Neural progenitor cell (in vitro differentiated cells): ENCODE results near the gene FOXI1. TPM values are rescaled to one million over a fixed set of nuclear protein-coding genes. Genes with fewer than 3 reads are reported as not detected.

ENCODE experiments used
- DNase-seq: peaks from one replicate; pipeline ENCODE4 v3.0.0-alpha.2; 2016; ENCODE audit warnings: low spot score
- H2AFZ ChIP-seq: fragments of 200-600 bp; sonication (generic); replicated peaks from 2 replicates; pipeline ENCODE4 v1.6.1; 2016; ENCODE audit warnings: antibody characterized with exemption
- H3F3A ChIP-seq: fragments of 200-600 bp; sonication (generic); 2 replicates; pipeline ENCODE4 v1.6.1; 2016; ENCODE audit warnings: antibody characterized with exemption, low read depth
- H3K27ac ChIP-seq: fragments of 200-600 bp; sonication (generic); 2 replicates; pipeline ENCODE4 v1.5.1; 2016; ENCODE audit warnings: mild to moderate bottlenecking
- H3K27me3 ChIP-seq: fragments of 200-600 bp; sonication (generic); 2 replicates; pipeline ENCODE4 v1.6.1; 2016; ENCODE audit warnings: mild to moderate bottlenecking, moderate library complexity
- H3K36me3 ChIP-seq: fragments of 200-600 bp; sonication (generic); 2 replicates; pipeline ENCODE4 v1.5.1; 2016
- H3K4me1 ChIP-seq: fragments of 200-600 bp; sonication (generic); 2 replicates; pipeline ENCODE4 v1.6.1; 2016; ENCODE audit warnings: mixed run types
- H3K4me2 ChIP-seq: fragments of 200-600 bp; sonication (generic); 2 replicates; pipeline ENCODE4 v1.6.1; 2016
- H3K4me3 ChIP-seq: fragments of 200-600 bp; sonication (generic); 2 replicates; pipeline ENCODE4 v1.5.1; 2016
- H3K79me2 ChIP-seq: fragments of 200-600 bp; sonication (generic); 2 replicates; pipeline ENCODE4 v1.6.1; 2016; ENCODE audit warnings: low read depth
- H3K9ac ChIP-seq: fragments of 200-600 bp; sonication (generic); 2 replicates; pipeline ENCODE4 v1.6.1; 2016
- H3K9me3 ChIP-seq: fragments of 200-600 bp; sonication (generic); 2 replicates; pipeline ENCODE4 v1.5.1; 2016; ENCODE audit warnings: low read depth
- H4K20me1 ChIP-seq: fragments of 200-600 bp; sonication (generic); 2 replicates; pipeline ENCODE4 v1.6.1; 2016; ENCODE audit warnings: low read depth
- H3K27ac Mint-ChIP-seq: 3 replicates; pipeline ENCODE4 v1.8.0; 2021; ENCODE audit warnings: mixed read lengths
- H3K27me3 Mint-ChIP-seq: 2 replicates; pipeline ENCODE4 v1.8.0; 2022; ENCODE audit warnings: low read depth, mild to moderate bottlenecking, inconsistent platforms, moderate library complexity, mixed read lengths; ENCODE audit not compliant: insufficient read depth
- H3K36me3 Mint-ChIP-seq: 3 replicates; pipeline ENCODE4 v1.8.0; 2021; ENCODE audit warnings: mixed read lengths
- H3K4me1 Mint-ChIP-seq: 3 replicates; pipeline ENCODE4 v1.8.0; 2021; ENCODE audit warnings: mixed read lengths
- H3K4me3 Mint-ChIP-seq: 3 replicates; pipeline ENCODE4 v1.8.0; 2021; ENCODE audit warnings: mild to moderate bottlenecking, moderate library complexity, mixed read lengths
- H3K9me3 Mint-ChIP-seq: 3 replicates; pipeline ENCODE4 v1.8.0; 2020; ENCODE audit warnings: mixed read lengths
- EZH2 ChIP-seq: fragments of 200-600 bp; sonication (generic); IDR thresholded peaks from 2 replicates; pipeline ENCODE4 v1.6.1; 2017; ENCODE audit warnings: antibody characterized with exemption, mild to moderate bottlenecking, moderate library complexity
- EZH2phosphoT487 ChIP-seq: fragments of 200-600 bp; sonication (generic); IDR thresholded peaks from 2 replicates; pipeline ENCODE4 v1.6.1; 2017; ENCODE audit warnings: antibody characterized with exemption
- total RNA-seq: library from RNA; depleted of rRNA; stranded (reverse); fragments of >200 nt; gene quantifications from 2 replicates; pipeline ENCODE4 v1.2.3, GENCODE V29; 2015; ENCODE audit warnings: low replicate concordance
- TF ChIP-seq, protein P1 (sequence below): fragments of 200-600 bp; sonication (generic); IDR thresholded peaks from 2 replicates; pipeline ENCODE4 v1.5.1; 2017; ENCODE audit warnings: antibody characterized with exemption, mild to moderate bottlenecking

The FOXI1 gene
- total RNA-seq, 1 donor from 2014 or later = not detected

DNA sequence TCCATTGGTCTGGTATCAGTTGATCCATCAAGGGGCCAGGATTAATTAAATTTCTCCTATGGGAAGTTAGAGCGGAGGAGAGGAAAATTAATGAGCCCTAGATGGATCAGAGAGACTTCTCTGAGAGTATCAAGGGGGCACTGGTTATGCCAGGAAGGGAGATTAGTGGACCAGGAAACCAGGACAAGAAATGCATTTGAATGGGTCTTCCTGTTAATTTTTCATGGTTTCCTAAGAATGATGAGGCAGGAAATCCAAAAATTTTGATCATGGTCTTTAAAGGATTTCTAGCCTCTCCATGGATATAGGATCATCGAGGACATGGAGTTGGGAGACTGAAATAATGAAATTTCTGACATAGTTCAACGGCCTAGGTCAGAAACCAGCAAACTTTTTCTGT, 30.8 kb downstream of the FOXI1 start:
- Histone ChIP-seq H3K27ac (no peak overlapping the region), H2AFZ (no peak overlapping the region), H3K4me2 (no peak overlapping the region), H3K79me2 (no peaks in the 10 kb centered on the region), H3K36me3 (no peaks in the 10 kb centered on the region), H3K9ac (no peak overlapping the region), H4K20me1 (no peaks in the 10 kb centered on the region), H3K4me3 (no peak overlapping the region), H3K9me3 (no peaks in the 10 kb centered on the region), H3K27me3 (no peaks in the 10 kb centered on the region), H3F3A (no peaks in the 10 kb centered on the region), H3K4me1 (no peaks in the 10 kb centered on the region)
- no peak for DNase-seq
- peaks cover 5% of the 10 kb centered on the region for H3K27me3 Mint-ChIP-seq
- H3K27ac Mint-ChIP-seq = no peak overlapping the region
- no peaks in the 10 kb centered on the region for H3K36me3 Mint-ChIP-seq
- H3K4me3 Mint-ChIP-seq = no peak overlapping the region
- H3K4me1 Mint-ChIP-seq = peaks cover 5% of the 10 kb centered on the region
- H3K9me3 Mint-ChIP-seq = no peaks in the 10 kb centered on the region
- TF ChIP-seq EZH2 = no peak
- TF ChIP-seq, protein P1, sequence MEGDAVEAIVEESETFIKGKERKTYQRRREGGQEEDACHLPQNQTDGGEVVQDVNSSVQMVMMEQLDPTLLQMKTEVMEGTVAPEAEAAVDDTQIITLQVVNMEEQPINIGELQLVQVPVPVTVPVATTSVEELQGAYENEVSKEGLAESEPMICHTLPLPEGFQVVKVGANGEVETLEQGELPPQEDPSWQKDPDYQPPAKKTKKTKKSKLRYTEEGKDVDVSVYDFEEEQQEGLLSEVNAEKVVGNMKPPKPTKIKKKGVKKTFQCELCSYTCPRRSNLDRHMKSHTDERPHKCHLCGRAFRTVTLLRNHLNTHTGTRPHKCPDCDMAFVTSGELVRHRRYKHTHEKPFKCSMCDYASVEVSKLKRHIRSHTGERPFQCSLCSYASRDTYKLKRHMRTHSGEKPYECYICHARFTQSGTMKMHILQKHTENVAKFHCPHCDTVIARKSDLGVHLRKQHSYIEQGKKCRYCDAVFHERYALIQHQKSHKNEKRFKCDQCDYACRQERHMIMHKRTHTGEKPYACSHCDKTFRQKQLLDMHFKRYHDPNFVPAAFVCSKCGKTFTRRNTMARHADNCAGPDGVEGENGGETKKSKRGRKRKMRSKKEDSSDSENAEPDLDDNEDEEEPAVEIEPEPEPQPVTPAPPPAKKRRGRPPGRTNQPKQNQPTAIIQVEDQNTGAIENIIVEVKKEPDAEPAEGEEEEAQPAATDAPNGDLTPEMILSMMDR = no peak
- no peak for TF ChIP-seq EZH2phosphoT487

DNA sequence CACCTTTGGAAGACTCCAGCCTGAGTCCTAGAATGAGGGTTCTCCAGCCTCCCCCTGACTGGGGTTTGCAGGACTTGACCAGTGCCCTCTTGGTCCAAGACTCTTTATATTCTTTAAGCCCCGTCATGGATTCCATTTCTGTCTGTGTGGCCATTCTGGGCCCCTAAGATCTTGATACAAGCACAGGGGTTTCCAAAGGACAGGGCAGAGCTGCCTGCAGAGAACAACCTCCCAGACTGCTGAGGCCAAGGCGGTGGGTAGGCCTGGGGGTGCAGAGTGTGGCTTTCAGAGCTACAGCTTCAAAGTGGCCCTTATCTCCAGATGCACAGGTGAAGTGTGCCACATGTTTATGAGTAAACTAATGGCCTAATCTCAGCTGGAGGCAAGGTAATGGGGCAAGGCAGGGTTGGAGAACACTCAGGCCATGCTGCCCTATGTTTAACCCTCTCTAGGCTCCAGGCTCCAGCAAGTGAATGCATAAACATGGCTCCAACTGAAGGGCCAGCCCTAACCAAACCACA, 32.1 kb downstream of the FOXI1 start:
- Histone ChIP-seq H2AFZ (no peak overlapping the region), H3K4me1 (no peaks in the 10 kb centered on the region), H3K27me3 (no peaks in the 10 kb centered on the region), H3K27ac (no peak overlapping the region), H3K9ac (no peak overlapping the region), H3K79me2 (no peaks in the 10 kb centered on the region), H3K4me3 (no peak overlapping the region), H3F3A (no peaks in the 10 kb centered on the region), H3K4me2 (no peak overlapping the region), H4K20me1 (no peaks in the 10 kb centered on the region), H3K9me3 (no peaks in the 10 kb centered on the region), H3K36me3 (no peaks in the 10 kb centered on the region)
- DNase-seq = no peak
- H3K9me3 Mint-ChIP-seq = no peaks in the 10 kb centered on the region
- no peak overlapping the region for H3K27ac Mint-ChIP-seq
- TF ChIP-seq, protein P1 = no peak
- no peak for TF ChIP-seq EZH2phosphoT487
- no peak for TF ChIP-seq EZH2
- H3K4me3 Mint-ChIP-seq = no peak overlapping the region
- no peaks in the 10 kb centered on the region for H3K4me1 Mint-ChIP-seq
- no peaks in the 10 kb centered on the region for H3K36me3 Mint-ChIP-seq
- H3K27me3 Mint-ChIP-seq = peaks cover 5% of the 10 kb centered on the region

DNA sequence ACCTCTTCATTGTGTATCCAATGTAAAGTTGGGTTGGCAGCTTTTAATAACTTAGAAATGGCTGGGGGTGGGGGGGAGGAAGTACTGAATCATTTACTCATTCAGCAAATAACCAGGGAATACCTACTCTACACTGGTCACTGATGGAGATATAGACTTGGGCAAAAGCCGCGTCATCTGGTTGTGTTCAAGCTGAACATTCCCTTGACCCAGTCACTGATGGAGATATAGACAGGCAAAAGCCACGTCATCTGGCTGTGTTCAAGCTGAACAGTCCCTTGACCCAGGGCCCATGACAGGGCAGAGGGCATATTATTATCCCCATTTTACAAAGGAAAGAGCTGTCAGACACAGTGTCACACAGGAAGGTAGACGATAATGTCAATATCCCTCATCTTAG, 32.6 kb downstream of the FOXI1 start:
- no peak overlapping the region for H3K27ac Mint-ChIP-seq
- no peak for DNase-seq
- no peaks in the 10 kb centered on the region for H3K4me1 Mint-ChIP-seq
- no peaks in the 10 kb centered on the region for H3K4me1 ChIP-seq
- no peaks in the 10 kb centered on the region for H3K36me3 Mint-ChIP-seq
- TF ChIP-seq, protein P1 = no peak
- TF ChIP-seq EZH2phosphoT487 (no peak), EZH2 (no peak)
- H3K36me3 ChIP-seq = no peaks in the 10 kb centered on the region
- H3K79me2 ChIP-seq = no peaks in the 10 kb centered on the region
- no peaks in the 10 kb centered on the region for H3F3A ChIP-seq
- H3K27me3 ChIP-seq = no peaks in the 10 kb centered on the region
- no peaks in the 10 kb centered on the region for H4K20me1 ChIP-seq
- H3K4me3 Mint-ChIP-seq = no peak overlapping the region
- no peak overlapping the region for H3K9ac ChIP-seq
- no peak overlapping the region for H3K4me2 ChIP-seq
- peaks cover 5% of the 10 kb centered on the region for H3K27me3 Mint-ChIP-seq
- H2AFZ ChIP-seq = no peak overlapping the region
- no peaks in the 10 kb centered on the region for H3K9me3 ChIP-seq
- H3K9me3 Mint-ChIP-seq = no peaks in the 10 kb centered on the region
- no peak overlapping the region for H3K4me3 ChIP-seq
- no peak overlapping the region for H3K27ac ChIP-seq
